HG02759 (cell line): ENCODE data around the gene STX8.
"Not testable (repeated sequence)": the region's sequence is repeated elsewhere in the genome, so short reads cannot be mapped to it uniquely, and the experiment has no call there.

ENCODE experiments used
- ATAC-seq: cut with Tn5 transposase; IDR thresholded peaks from one replicate; pipeline ENCODE4 v1.9.1; 2021; ENCODE audit warnings: mild to moderate bottlenecking, moderate library complexity; ENCODE audit not compliant: unreplicated experiment

The STX8 gene

DNA sequence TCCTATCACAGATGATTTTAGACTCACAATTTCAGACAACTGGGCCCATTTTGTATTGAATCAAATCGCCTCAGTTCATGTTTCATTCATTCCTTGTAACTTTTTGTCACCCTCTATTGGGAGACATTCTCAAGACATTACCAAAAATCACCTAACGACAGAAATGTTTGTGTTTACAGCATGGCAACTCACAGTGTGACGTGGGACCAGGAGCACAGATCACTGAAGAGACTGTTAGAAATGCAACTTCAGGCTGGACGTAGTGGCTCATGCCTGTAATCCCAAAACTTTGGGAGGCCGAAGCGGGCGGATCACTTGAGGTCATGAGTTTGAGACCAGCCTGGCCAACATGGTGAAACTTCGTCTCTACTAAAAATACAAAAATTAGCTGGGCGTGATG is 304.7 kb downstream of the STX8 start:
- ATAC-seq, result no peak

DNA sequence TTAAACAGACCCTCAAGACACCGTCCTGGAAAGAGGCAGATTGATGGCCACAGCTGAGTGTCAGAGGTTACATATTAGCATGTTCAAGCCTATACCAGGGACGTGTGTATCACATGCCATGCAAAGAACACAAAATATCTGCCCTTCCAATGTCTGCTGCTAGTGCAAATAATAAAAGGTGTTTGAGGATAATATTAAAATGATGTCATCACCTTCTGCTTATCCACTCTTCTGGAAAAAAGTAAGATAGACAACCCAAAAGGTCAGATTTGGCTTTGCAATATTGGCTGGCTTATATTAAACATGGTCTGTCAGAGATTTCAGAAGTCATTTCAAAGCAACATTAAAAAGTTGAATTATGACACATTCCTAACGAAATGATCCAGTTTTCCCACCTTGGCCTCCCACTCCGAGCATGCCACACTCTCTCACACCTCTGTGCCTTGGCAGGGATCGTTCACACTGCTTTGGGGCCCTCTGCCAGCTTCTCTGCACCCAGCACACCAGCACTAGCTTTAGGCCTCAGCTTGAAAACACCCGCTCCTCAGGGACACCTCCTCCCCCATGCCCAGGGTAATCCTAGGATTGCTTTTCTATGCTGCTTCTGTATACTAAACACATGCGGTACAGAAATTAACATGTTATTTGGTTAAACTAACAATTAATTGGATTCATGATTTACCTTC is 306.1 kb downstream of the STX8 start:
- no peak for ATAC-seq

DNA sequence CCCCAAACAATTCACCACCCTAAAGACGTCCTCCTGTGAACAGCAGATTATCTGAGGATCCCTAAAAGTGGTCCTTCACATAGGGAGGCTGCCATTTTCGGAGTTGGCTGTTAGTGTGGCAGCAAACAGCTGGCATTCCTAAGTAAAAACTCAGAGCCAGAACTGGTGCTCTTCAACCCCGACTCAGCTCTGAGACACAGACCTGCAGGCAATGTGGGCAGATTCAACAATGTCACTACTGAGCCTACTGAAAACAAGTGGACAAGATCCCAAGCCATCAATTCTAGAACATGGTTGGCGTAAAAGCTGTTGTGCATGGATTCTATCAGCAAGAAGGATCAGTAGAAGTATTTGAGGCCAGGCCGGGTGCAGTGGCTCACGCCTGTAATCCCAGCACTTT is 307.1 kb downstream of the STX8 start:
- no peak for ATAC-seq

GRCh38 chr17:9266697-9267117 is 308.9 kb downstream of the STX8 start:
- no peak for ATAC-seq

DNA sequence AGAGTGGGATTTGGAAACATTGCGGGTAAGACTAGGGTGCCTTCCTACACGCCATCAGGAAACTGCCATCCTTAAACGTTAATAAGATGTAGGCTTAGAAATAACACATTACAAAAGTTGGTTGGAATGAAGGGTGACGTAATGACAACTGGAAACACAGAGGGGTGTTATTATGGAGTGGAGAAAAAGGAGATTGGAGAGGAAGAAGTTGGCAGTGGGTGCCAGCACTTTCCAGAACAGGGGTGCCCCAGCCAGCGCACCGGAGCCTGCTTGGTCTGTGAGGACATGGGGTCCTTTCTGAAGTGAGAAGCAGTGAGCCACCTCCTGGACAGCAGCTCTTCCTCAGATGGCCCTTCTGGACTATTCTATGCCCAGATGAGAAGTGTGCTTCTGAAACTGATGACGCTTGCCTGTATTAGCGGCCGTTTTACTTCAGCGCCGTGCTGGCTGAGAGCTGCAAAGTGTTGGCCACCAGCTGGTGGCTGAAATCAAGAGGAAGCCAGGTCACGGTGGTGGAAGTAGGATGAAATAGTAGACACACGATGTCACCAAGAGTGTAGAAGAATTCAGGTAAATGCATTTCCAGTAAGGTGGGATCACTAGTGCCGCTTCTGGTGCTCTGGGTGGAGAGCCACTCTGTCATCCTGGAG is 309.5 kb downstream of the STX8 start:
- ATAC-seq, result no peak

DNA sequence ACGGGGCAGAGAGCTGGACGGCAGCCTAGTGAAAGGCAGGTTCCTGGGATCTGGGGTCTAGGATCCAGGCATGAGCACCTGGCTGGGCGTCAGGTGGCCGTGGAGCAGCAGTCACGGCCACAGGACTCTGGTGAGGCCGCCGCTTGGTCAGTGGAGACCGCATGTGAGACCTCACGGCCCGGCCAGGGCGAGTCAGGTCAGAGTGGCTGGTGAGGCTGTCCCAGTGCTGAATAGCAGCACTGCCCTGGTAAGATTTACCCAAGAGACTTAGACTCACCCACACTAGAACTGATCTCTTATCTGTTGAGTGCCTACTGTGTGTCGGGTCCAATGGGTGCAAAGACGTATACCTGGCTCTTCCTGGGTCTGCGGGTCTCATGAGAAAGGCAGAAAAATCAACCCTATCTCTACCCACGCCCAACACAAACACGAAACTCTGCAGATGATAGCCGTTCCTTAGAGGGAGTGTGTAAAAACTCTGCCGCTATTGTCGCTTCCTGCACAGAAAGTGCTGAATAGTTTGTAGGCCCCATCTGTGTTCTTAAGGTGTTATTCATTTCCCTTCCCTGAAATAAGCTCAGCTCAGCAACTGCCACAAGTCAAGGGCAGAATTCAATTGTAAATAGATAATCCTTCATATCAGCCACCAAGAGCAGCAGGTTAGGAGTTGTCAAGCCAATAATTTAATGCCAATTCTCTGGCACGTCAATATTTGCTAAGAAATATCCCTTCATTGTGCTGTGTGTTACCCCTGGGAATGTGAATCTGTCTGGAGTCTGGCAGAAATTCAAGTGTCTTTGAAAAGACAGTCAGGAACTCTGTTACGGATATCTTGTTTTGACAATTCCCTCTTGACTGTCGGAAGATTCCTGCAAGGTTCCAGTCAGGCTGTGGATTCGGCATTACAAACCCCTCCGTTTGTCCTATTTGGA is 314.3 kb downstream of the STX8 start:
- ATAC-seq, result no peak

DNA sequence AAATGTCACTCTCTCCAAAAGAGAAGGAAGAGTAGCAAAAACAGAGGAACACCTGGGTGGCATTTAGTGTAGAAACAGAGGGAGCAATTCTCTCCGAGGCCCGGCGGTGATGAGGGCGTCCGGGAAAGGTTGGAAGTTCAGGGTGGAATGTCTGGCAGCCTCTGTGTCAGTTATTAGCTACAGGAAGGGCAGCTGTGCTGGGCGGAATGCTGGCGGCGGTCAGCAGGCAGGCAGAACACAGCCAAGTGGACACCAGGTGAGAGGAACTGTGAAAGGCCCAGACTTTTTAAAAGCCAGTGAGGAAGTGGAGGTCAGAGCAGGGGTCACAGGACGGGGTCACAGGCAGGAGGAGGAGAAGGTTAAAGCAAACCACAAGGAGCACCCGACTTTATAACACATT is 316.2 kb downstream of the STX8 start:
- ATAC-seq, result no peak

DNA sequence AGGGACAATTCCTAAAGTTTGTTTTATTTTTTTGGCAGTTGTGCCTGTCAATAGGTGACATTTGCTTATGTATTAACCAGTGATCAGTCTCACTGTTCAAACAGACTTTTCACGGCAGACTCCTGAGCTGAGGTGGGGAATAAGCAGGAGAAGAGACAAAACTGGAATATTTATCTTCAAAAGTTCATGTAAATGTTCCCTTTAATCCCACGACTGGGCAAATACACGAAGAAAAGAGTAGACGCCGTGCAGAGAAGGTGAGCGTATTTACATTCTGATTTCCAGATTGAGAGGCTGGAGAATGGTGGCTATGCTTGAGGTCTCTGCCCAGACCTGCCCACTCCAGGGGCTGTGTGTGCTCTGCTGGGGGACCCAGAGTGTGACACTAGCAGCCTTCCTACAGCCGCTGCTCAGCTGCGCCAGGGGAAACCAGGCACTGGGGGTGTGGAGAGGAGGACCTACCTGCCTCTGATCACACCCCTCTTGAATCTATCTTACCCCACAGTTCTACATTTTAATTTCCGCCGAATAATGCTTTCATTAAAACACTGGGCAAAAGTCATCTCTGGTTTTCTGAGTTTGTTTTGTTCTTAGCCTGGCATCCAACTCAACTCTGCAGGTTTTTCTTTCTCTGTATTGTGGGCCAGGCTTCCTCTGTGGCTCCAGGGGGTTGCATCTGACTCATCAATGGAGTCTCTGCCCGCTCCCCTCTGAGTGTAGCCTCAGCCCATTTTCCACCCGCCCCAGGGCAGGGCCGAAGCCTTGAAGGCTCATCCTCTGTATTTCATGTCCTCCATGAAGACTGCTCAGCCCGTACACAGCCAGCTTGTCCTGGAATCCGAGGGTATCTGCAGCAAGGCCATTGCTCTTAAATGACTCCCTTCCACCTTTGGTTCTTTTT is 317.3 kb downstream of the STX8 start:
- no peak for ATAC-seq

- ATAC-seq, result not testable (repeated sequence)
Measured at GRCh38 chr17:9257630-9257965, 318.0 kb downstream of the STX8 start.

DNA sequence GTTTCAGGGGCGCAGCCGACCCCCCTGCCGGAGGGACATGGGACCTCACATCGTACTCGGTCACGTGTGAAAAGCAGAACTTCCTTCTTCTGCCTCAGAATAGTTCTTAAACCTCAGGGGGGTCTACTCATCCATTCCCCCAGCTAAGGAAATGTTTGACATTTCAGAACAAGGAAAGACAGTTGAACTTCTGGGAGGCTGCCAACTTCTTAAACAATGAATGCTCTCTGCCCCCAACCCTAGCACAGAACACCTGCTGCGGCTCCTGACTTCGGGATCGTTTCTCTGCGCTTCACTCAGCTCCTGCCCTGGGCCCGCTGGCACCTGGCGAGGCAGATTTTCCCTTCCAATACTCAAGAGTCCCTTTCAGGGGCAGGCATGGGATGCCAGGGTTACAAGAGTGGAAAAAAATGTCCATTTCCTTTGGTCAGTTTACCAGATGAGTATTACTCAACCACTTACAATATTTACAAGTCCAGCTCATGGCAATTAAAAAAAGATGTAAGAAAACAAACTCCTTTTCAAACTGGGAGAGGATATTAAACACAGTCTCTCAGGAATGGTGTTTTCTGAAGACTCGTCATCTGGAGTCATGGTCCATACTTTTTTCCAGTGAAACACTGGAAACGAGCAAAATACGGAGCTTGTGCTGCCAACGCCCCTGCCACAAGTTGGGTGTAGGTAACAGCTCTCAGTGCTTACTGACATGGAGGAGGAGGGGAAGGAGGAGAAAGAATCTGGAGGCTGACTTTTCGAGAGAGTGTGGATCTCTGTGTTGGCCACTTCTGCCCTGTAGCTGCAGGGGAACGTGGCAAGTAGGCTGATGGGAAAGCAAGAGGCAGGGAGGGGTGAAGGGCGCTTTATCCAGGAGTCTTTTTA is 318.6 kb downstream of the STX8 start:
- ATAC-seq, result no peak

GRCh38 chr17:9256361-9256750 is 319.3 kb downstream of the STX8 start:
- ATAC-seq, result no peak

- no peak for ATAC-seq
Measured at GRCh38 chr17:9255833-9256232, 319.8 kb downstream of the STX8 start.

DNA sequence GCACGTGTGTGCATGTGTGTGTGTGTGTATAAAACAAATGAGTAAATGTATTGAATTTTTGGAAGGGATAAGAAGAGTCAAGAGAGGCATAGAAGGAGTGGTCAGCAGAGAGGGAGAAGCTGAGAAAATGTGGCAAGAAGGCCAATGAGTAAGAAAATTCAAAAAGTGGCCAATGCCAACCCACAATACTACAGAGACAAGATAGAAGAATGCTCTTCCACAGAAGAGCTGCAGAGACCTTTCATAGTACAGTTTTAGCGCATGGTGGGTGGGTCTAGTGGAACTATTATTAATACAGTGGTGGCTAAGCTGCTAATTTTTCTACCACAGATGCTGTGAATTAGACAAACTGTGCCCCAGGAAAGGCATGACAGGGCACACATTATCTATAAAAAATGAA is 320.8 kb downstream of the STX8 start:
- ATAC-seq, result no peak

- ATAC-seq, result no peak
Measured at GRCh38 chr17:9253308-9253707, 322.3 kb downstream of the STX8 start.

DNA sequence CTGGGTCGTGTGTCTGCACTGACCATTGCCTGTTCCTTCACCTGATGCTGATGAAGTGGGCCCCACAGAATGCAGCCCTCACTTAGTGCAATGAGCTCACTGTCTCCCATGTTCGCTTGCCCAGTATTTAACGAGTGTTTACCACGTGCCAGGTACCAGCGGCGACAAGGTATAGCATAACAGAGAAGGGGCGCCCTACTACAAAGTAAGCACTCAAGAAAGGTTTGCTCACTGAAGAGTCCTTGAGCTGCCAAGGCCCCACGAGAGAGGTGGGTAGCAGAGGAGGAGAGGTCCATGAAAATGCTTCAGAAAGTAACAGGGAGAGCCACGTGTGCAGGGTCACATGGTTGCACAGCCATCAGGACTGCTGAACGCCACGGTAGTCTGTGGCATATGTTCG is 324.3 kb downstream of the STX8 start:
- no peak for ATAC-seq

GRCh38 chr17:9249245-9249953 is 326.2 kb downstream of the STX8 start:
- ATAC-seq, result no peak

DNA sequence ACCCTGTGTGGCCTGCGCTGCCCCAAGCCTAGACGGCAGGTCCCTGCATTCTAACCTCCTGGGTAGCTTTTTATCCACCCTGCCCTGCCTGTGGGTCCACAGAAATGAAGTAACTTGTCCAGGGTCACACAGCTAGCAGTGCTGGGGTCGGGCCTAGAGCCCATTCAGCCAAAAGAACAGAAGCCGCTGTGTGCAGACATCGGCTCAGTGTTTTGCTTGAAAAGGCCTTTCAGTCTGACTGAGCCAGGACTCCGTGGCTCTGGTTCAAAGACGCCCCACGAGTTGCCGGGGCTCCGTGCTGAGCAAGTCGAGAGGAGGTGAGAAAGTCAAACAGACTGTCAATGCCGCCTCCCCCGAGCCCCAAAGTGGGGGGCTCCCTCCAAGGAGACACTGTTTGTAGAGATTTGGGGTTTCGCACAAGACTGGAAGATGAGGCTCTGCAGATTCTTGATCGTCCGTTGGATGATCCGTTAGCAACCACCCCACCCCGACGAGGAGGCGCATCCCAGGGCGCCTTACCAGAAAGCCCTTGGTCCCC is 328.1 kb downstream of the STX8 start:
- ATAC-seq, result no peak

GRCh38 chr17:9244066-9245052 is 331.3 kb downstream of the STX8 start:
- no peak for ATAC-seq
